Stomach smooth muscle (tissue), 2 donors: ENCODE measurements around the gene LRRC61.

Source experiments
- H3K27ac ChIP-seq: one replicate; pipeline ENCODE4 v1.7.0; 2013; ENCODE audit warnings: mild to moderate bottlenecking, low read length, inconsistent platforms
- H3K27me3 ChIP-seq, 2 donors: one replicate each; pipeline ENCODE4 v1.7.0; 2013; ENCODE audit warnings: low read length in 2 of 2; ENCODE audit not compliant: insufficient read depth in 2 of 2, control insufficient read depth in 1 of 2
- H3K36me3 ChIP-seq, 2 donors: one replicate each; pipeline ENCODE4 v1.7.0; 2013; ENCODE audit warnings: low read length in 2 of 2; ENCODE audit not compliant: control insufficient read depth in 2 of 2, insufficient read depth in 2 of 2
- H3K4me1 ChIP-seq: one replicate; pipeline ENCODE4 v1.7.0; 2013; ENCODE audit warnings: low read length; ENCODE audit not compliant: control insufficient read depth, insufficient read depth
- H3K4me3 ChIP-seq, 2 donors: one replicate each; pipeline ENCODE4 v1.7.0; 2013; ENCODE audit warnings: low read length in 2 of 2
- H3K9ac ChIP-seq, 2 donors: one replicate each; pipeline ENCODE4 v1.7.0; 2013; ENCODE audit warnings: low read length in 2 of 2, mild to moderate bottlenecking in 1 of 2
- H3K9me3 ChIP-seq, 2 donors: one replicate each; pipeline ENCODE4 v1.7.0; 2013; ENCODE audit warnings: low read length in 2 of 2; ENCODE audit not compliant: control insufficient read depth in 2 of 2
- donor health status: healthy.
- donor health status: Pancreatic carcinoma.

LRRC61 gene

GRCh38 chr7:150356265-150356897 is 33.2 kb downstream of the LRRC61 start:
- H3K27me3 ChIP-seq = no peaks in the 10 kb centered on the region
- no peak overlapping the region for H3K9ac ChIP-seq
- no peaks in the 10 kb centered on the region for H3K9me3 ChIP-seq
- peaks cover 12% of the 10 kb centered on the region for H3K4me1 ChIP-seq
- no peaks in the 10 kb centered on the region for H3K36me3 ChIP-seq
- H3K27ac ChIP-seq = no peak overlapping the region
- no peak overlapping the region for H3K4me3 ChIP-seq

- no peak overlapping the region for H3K9ac ChIP-seq
- no peak overlapping the region for H3K27ac ChIP-seq
- H3K4me1 ChIP-seq = peaks cover 14% of the 10 kb centered on the region
- no peaks in the 10 kb centered on the region for H3K9me3 ChIP-seq
- no peak overlapping the region for H3K4me3 ChIP-seq
- H3K36me3 ChIP-seq = no peaks in the 10 kb centered on the region
- no peaks in the 10 kb centered on the region for H3K27me3 ChIP-seq
Observed at GRCh38 chr7:150357270-150357669, 34.1 kb downstream of the LRRC61 start.

GRCh38 chr7:150357771-150358427 is 34.7 kb downstream of the LRRC61 start:
- H3K9me3 ChIP-seq = no peaks in the 10 kb centered on the region
- H3K4me3 ChIP-seq = no peak overlapping the region
- H3K4me1 ChIP-seq = peaks cover 14% of the 10 kb centered on the region
- no peak overlapping the region for H3K27ac ChIP-seq
- no peaks in the 10 kb centered on the region for H3K36me3 ChIP-seq
- H3K27me3 ChIP-seq = no peaks in the 10 kb centered on the region
- no peak overlapping the region for H3K9ac ChIP-seq

DNA sequence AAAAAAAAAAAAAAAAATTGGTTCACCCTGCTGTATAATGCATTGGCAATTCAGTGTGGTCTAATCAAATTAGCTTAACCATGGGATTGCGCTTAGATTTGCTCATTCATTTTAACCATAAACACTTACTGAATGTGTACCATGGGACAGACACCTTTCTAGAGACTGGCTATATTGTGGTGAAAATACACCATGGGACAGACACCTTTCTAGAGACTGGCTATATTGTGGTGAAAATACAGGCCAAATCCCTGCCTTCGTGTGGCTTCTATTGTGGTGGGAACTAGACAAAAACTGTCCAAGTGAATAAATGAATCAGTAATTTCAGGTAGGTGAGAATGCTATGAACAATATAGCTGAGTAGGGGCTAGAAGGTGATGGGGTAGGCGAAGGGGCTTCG is 35.3 kb downstream of the LRRC61 start:
- Histone ChIP-seq H3K27me3 (no peaks in the 10 kb centered on the region), H3K27ac (no peak overlapping the region), H3K9me3 (no peaks in the 10 kb centered on the region), H3K4me1 (peaks cover 14% of the 10 kb centered on the region), H3K36me3 (no peaks in the 10 kb centered on the region), H3K4me3 (no peak overlapping the region), H3K9ac (no peak overlapping the region)

DNA sequence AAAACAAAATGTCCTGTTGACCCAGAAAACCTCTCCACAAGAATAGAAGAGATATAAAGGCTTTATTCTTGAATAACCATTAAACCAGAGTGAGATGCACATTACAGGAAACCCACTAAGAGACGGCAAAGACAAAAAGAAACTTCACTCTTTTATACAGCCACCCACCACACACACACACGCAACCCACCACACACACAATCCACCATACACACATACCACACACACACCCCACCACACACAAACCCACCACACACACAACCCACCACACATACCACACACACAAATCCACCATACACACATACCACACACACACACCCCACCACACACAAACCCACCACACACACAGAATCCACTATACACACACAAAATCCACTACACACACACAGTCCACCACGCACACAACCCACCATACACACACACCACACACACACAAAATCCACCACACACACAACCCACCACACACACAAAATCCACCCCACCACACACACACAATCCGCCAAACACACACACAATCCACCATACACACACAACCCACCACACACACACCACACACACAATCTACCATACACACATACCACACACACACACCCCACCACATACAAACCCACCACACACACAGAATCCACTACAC is 36.0 kb downstream of the LRRC61 start:
- Histone ChIP-seq H3K36me3 (no peaks in the 10 kb centered on the region), H3K4me1 (peaks cover 14% of the 10 kb centered on the region), H3K9ac (no peak overlapping the region), H3K4me3 (no peak overlapping the region), H3K27ac (no peak overlapping the region), H3K9me3 (no peaks in the 10 kb centered on the region), H3K27me3 (no peaks in the 10 kb centered on the region)

GRCh38 chr7:150359622-150360362 is 36.6 kb downstream of the LRRC61 start:
- no peak overlapping the region for H3K4me3 ChIP-seq
- H3K27ac ChIP-seq = no peak overlapping the region
- peaks cover 13% of the 10 kb centered on the region for H3K4me1 ChIP-seq
- H3K36me3 ChIP-seq = no peaks in the 10 kb centered on the region
- H3K27me3 ChIP-seq = no peaks in the 10 kb centered on the region
- no peaks in the 10 kb centered on the region for H3K9me3 ChIP-seq
- H3K9ac ChIP-seq = no peak overlapping the region

DNA sequence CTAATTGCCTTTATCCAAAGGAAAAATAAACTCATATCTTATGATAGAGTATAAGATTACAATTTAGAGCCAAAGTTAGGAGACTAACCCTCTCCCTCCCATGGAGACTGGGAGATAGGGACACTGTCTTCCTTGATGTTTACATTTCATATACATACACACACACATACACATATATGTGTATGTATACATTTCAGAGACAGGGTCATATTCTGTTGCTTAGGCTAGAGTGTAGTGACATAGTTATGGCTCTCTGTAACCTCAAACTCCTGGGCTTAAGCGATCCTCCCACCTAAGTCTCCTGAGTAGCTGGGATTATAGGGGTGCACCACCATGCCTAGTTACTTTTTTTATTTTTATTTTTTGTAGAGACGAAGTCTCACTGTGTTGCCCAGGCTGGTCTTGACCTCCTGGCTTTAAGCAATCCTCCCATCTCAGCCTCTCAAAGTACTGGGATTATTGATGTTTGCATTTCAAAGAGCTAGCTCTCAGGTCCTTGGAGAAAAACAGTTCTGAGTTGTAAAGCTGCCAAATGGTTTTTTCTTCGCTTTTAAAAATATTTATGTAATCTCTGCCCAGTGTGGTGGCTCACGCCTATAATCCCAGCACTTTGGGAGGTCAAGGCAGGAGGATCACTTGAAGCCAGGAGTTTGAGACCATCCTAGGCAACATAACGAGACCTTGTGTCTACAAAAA is 37.4 kb downstream of the LRRC61 start:
- Histone ChIP-seq H3K27ac (no peak overlapping the region), H3K9ac (no peak overlapping the region), H3K36me3 (no peaks in the 10 kb centered on the region), H3K27me3 (no peaks in the 10 kb centered on the region), H3K4me1 (peaks cover 6% of the 10 kb centered on the region), H3K9me3 (no peaks in the 10 kb centered on the region), H3K4me3 (no peak overlapping the region)

DNA sequence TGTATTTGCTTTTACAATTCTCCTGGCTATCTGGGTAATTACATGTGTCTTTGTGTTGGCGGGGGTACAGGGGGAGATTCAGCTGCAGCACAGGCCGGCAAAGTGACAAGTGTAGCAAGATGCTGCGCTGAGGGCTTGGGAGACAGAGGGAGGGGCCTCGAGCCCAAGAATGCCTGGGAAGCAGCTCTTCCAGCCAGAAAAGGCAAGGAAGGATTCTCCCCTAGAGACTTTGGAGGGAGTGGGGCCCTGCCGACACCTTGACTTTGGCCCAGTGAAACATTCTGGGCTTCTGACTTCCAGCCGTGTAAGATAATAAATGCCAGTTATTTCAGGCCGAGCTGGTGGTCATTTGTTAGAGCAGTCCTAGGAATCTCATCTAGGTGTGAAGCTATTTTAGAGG is 38.2 kb downstream of the LRRC61 start:
- no peak overlapping the region for H3K4me3 ChIP-seq
- H3K36me3 ChIP-seq = no peaks in the 10 kb centered on the region
- H3K27ac ChIP-seq = no peak overlapping the region
- no peaks in the 10 kb centered on the region for H3K27me3 ChIP-seq
- H3K4me1 ChIP-seq = peaks cover 3% of the 10 kb centered on the region
- no peaks in the 10 kb centered on the region for H3K9me3 ChIP-seq
- H3K9ac ChIP-seq = no peak overlapping the region

DNA sequence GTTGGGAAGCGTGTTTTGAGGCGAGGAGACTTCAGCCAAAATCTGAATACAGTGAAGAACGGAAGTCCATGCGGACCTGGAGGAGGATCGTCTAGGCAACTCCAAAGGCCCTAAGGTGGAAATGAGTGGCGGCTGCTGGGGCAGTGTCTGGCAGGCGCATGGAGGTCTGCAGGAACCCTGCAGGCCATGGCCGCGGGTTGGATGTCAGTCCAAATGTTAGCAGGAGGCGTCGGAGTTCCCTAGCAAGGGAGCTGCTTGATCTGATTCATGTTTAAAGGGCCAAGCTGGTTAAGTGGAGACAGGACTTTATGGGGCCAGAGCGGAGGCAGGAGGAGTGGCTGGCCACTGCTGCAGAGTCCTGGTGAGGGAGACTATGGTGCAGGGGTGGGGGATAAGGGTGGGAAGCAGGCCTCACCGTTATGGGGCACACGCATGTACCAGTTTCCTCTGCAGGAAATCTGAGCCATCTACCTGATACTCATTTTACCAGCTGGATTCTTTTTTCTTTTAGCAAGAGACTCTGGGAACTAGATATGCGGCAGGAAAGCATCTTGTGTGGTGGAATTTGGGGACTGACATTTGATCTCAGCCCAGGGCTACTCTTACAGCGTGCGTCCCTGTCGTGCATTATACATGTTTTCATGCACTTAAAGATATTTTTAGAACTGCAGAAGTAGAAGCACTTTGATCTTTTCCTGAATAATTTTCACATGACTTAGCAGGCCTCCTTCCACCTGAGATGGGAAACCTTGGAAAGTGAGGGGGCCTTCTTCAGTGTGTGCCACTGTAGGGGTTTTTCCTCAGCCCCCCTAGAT is 38.9 kb downstream of the LRRC61 start:
- no peaks in the 10 kb centered on the region for H3K9me3 ChIP-seq
- H3K9ac ChIP-seq = no peak overlapping the region
- H3K4me3 ChIP-seq = no peak overlapping the region
- H3K27me3 ChIP-seq = no peaks in the 10 kb centered on the region
- H3K27ac ChIP-seq = no peak overlapping the region
- H3K36me3 ChIP-seq = no peaks in the 10 kb centered on the region
- peaks cover 3% of the 10 kb centered on the region for H3K4me1 ChIP-seq

DNA sequence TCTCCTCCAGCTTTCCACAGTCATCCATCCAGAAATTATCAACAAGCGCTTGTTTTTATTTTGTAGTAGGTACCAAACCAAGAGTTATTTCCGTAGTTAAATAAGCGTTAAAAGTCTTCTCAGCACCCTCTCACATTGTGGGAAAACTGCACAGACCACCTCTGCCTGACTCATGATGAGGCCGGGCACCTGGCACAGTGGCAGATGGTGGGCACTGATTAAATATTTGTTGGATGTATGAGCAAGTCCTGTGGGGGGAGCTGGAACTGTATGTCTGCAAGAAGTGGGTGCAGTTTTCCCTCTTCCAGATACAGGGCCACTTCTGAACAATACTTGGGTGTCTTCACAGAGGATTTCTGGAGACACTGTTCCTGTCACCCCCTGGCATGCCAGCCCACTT is 40.2 kb downstream of the LRRC61 start:
- Histone ChIP-seq H3K9me3 (no peaks in the 10 kb centered on the region), H3K9ac (no peak overlapping the region), H3K27ac (no peak overlapping the region), H3K4me1 (peaks cover 3% of the 10 kb centered on the region), H3K27me3 (no peaks in the 10 kb centered on the region), H3K4me3 (no peak overlapping the region), H3K36me3 (no peaks in the 10 kb centered on the region)
